BE2C (cell line): ENCODE results near the gene TCF19.

Experiments used
- DNase-seq: peaks from one replicate; pipeline ENCODE4 v3.0.0-alpha.2; 2020
- H3K27me3 ChIP-seq: fragments of 250-450 bp; sonication (Bioruptor Pico); 2 replicates; pipeline ENCODE4 v1.5.1; 2020; ENCODE audit warnings: mild to moderate bottlenecking
- H3K36me3 ChIP-seq: fragments of 250-450 bp; sonication (Bioruptor Pico); 2 replicates; pipeline ENCODE4 v1.5.1; 2020; ENCODE audit warnings: mild to moderate bottlenecking
- H3K4me1 ChIP-seq: fragments of 250-450 bp; sonication (Bioruptor Pico); 2 replicates; pipeline ENCODE4 v1.5.1; 2020
- H3K4me3 ChIP-seq: 2 replicates; pipeline ENCODE4 v1.5.1; 2011; ENCODE audit warnings: low read depth, low read length
- H3K9me3 ChIP-seq: fragments of 250-450 bp; sonication (Bioruptor Pico); 2 replicates; pipeline ENCODE4 v1.5.1; 2020
- TF ChIP-seq, protein P1 (sequence below): IDR thresholded peaks from 2 replicates; pipeline ENCODE4 v1.5.1; 2012; ENCODE audit warnings: mild to moderate bottlenecking, low read depth, low read length

Gene TCF19

DNA sequence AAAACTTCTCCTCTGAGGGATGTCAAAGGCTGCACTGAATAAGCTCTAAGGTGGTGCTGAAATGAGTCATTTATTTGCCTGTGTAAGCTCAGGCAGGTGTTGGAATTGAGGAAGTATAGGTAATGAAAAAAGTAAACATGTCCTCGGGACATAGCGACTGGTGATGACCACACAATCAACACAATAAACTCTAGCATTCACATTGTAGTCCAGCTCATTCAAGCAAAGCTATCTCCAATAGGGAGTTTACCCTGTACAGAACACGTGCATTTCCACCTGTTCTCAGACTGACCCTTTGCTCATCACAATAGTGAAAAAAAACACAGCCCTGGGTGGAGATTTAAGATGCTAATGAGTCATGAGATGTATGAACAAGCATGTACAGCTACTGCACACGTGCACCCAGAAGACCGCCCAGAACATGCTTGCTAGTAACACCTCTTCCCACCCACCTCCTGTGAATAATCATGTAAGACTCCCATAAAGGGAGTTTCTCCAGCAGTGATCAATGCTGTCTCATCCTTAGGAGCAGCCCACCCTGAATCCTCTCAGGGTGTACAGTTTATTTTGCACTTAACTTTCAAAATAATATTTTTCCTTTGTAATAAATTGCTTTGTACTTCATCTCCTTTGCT is 45.1 kb downstream of the TCF19 start:
- no peaks in the 10 kb centered on the region for H3K36me3 ChIP-seq
- H3K4me3 ChIP-seq = peak overlapping the region; percentile 36
- TF ChIP-seq, protein P1, sequence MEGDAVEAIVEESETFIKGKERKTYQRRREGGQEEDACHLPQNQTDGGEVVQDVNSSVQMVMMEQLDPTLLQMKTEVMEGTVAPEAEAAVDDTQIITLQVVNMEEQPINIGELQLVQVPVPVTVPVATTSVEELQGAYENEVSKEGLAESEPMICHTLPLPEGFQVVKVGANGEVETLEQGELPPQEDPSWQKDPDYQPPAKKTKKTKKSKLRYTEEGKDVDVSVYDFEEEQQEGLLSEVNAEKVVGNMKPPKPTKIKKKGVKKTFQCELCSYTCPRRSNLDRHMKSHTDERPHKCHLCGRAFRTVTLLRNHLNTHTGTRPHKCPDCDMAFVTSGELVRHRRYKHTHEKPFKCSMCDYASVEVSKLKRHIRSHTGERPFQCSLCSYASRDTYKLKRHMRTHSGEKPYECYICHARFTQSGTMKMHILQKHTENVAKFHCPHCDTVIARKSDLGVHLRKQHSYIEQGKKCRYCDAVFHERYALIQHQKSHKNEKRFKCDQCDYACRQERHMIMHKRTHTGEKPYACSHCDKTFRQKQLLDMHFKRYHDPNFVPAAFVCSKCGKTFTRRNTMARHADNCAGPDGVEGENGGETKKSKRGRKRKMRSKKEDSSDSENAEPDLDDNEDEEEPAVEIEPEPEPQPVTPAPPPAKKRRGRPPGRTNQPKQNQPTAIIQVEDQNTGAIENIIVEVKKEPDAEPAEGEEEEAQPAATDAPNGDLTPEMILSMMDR = no peak
- no peak for DNase-seq
- no peaks in the 10 kb centered on the region for H3K9me3 ChIP-seq
- no peaks in the 10 kb centered on the region for H3K4me1 ChIP-seq
- H3K27me3 ChIP-seq = no peaks in the 10 kb centered on the region

DNA sequence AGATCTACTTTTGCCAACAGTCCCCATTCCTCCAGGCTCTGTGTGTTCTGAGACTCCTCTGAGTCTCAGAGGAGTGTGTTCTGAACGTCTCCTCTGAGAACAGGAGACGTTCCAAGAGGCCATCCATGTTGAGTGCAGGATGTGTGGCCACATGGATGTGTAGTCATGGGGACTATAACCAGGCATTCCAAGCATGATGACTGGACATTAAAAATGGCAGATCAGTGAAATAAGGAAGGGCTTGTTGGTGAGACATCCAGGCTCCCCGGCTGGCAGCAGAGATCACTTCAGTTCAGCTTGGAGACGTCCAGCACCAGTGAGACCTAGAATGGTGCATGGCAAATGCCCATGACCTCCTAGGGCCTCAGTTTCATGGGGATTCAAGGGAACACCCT is 46.4 kb downstream of the TCF19 start:
- Histone ChIP-seq H3K4me1 (no peaks in the 10 kb centered on the region), H3K4me3 (no peak overlapping the region)

DNA sequence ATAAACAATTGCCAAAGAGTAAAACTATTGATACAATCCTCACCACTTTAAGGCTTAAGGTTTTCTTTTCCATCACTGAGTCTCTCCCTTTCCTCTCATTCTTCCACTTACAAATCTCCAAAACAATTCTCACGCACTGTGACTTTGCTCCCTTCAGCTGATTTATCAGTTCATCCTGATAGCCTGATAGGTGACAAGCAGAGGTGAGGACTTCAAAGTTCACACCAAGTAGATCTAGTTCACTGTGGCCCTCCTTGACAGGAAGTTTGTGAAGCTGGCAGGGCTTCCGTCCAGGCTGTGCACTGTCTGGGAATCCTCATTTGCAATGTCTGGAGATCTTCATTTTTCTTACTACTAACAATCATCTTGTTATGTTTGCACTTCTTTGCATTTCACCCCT is 47.2 kb downstream of the TCF19 start:
- TF ChIP-seq, protein P1 = no peak

More for the DNA sequence above, 46.4 kb downstream of the TCF19 start:
- no peaks in the 10 kb centered on the region for H3K36me3 ChIP-seq
- TF ChIP-seq, protein P1 = no peak
- no peak for DNase-seq
- H3K9me3 ChIP-seq = no peaks in the 10 kb centered on the region
- no peaks in the 10 kb centered on the region for H3K27me3 ChIP-seq

DNA sequence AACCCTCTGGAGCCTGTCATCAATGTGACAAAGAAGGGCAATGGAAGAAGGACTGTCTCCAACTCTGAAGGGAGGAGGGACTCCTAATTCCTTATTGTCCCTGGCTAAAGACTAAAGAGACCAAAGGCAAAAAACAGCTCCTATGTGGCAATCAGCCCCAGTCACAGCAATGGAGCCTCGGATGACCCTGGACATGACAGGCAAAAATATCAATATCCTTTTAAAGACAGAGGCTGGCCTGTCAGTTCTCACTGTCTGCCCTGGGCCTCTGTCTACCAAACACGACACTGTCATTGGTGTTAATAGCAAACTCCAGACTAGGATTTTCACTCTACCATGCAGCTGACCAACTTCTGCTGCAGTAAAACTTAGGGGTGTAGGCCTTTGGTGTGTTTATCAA is 50.1 kb downstream of the TCF19 start:
- TF ChIP-seq, protein P1 = no peak
- H3K9me3 ChIP-seq = no peaks in the 10 kb centered on the region
- H3K27me3 ChIP-seq = peaks cover 10% of the 10 kb centered on the region
- DNase-seq = no peak
- no peak overlapping the region for H3K4me3 ChIP-seq
- H3K36me3 ChIP-seq = no peaks in the 10 kb centered on the region
- no peaks in the 10 kb centered on the region for H3K4me1 ChIP-seq

More for the DNA sequence above, 47.2 kb downstream of the TCF19 start:
- DNase-seq = no peak
- Histone ChIP-seq H3K36me3 (no peaks in the 10 kb centered on the region), H3K27me3 (no peaks in the 10 kb centered on the region), H3K4me1 (no peaks in the 10 kb centered on the region), H3K4me3 (no peak overlapping the region), H3K9me3 (no peaks in the 10 kb centered on the region)

DNA sequence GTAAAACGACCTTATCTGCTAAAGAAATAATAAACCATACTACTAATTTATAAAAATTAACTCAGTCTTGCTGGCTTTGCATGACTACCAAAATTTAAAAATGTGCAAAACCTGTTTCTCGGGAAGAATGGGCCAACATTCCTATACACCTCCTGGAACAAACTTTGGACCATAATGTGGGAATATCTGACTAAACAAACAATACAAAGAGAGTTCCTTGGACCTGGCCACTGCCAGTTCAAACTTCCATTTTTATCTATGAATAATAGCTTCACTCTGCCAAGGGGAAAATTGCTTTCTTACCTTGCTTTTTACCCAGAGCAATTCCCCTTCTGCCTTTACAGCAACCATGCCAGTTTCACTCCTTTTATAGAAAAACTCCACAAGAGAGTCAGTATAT is 50.7 kb downstream of the TCF19 start:
- no peaks in the 10 kb centered on the region for H3K4me1 ChIP-seq
- no peak for DNase-seq
- no peaks in the 10 kb centered on the region for H3K36me3 ChIP-seq
- H3K9me3 ChIP-seq = no peaks in the 10 kb centered on the region
- TF ChIP-seq, protein P1 = no peak
- H3K27me3 ChIP-seq = peaks cover 10% of the 10 kb centered on the region
- no peak overlapping the region for H3K4me3 ChIP-seq

DNA sequence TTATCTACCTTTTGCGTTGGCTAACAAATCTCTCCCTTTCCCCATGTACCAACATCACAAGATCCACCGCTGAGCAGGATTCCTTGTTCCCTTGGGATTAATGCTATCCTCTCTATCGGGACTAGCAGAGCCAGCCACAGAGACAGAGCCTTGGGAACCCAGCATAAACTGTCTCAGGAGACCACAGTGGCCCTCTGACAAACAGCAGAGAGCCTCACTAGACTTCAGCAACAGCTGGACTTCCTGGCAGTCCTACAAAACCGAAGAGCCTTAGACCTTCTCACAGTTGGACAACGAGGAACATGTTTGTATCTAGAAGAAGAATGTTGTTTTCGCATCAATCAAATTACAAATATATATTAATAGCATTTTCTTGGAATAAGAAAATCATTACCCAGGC is 51.7 kb downstream of the TCF19 start:
- Histone ChIP-seq H3K9me3 (no peaks in the 10 kb centered on the region), H3K4me1 (no peaks in the 10 kb centered on the region), H3K27me3 (peaks cover 10% of the 10 kb centered on the region), H3K4me3 (no peak overlapping the region), H3K36me3 (no peaks in the 10 kb centered on the region)
- DNase-seq = no peak
- TF ChIP-seq, protein P1 = no peak
